ENCODE measurements around the gene UNC93A. TPM values are rescaled to one million over a fixed set of nuclear protein-coding genes. Genes with fewer than 3 reads are reported as not detected.

Gene UNC93A
- total RNA-seq (2022; extraction: Qiagen RNA extraction) = not detected in 5 replicates

GRCh38 chr6:167290786-167291622 lies at the start of gene UNC93A:
Gene UNC93A (plus strand): TSS chr6:167291315. CDS start chr6:167291490, 175 bp downstream.

Other genes with a start within 250 kb of the UNC93A start
- 0.07 to 0.08 TPM in 2 of 5 replicates, not detected in the others for gene CCR6, start 168.2 kb upstream of the UNC93A start, total RNA-seq (2022; extraction: Qiagen RNA extraction)
- not detected in 5 replicates for gene GPR31, start 133.3 kb upstream of the UNC93A start, total RNA-seq (2022; extraction: Qiagen RNA extraction)
- not detected in 5 replicates for gene TTLL2, start 33.8 kb downstream of the UNC93A start, total RNA-seq (2022; extraction: Qiagen RNA extraction)